ENCODE measurements around the gene PSMA5.

Gene PSMA5

DNA sequence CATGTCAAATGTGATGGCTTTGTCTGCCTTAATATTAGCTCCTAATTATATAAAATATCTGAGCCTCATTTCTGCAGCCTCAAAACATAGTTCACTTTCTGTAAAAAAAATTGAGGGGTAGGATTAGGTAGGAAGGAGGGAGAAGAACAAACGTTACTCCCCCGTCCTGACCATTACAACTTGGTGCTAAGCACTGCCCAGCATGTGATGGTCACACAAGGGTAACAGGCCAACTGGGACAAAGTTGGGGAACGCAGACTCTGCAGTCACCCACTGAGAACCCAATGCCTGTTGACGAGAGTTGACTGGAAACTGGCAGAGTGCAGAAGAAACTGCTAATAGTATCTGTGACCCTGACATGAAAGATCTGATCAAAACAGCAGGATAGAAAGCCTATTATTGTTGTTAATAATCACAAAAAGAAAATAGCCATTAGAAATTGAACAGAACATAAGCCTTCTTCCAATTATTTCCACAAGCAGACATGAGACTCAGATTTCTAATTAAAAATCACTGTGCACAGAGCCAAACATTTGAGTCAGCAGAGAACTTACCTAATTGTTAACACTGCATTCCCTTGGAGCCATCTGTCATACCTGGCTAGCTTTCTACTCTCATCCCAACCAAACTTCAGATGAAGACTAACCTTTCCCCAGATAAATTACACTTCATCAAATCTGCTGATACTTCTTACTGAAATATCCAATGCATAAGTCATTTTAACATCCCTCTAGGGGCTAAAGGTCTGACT lies 34.0 kb downstream of the PSMA5 start (continued):
- TF ChIP-seq ZSCAN16 (tag by site-specific recombination; IDR thresholded peaks at IDR 0.05) (no peak), ZBTB20 (tag by site-specific recombination; IDR thresholded peaks at IDR 0.05) (no peak), ZNF37A (tag by site-specific recombination; IDR thresholded peaks at IDR 0.05) (no peak), ZNF114 (tag by site-specific recombination; IDR thresholded peaks at IDR 0.05) (no peak), ZNF664 (tag by site-specific recombination; IDR thresholded peaks at IDR 0.05) (no peak), IKZF3 (tag by site-specific recombination; IDR thresholded peaks at IDR 0.05) (no peak), ZNF239 (tag by site-specific recombination; IDR thresholded peaks at IDR 0.05) (no peak)
- TF ChIP-seq, protein P1, sequence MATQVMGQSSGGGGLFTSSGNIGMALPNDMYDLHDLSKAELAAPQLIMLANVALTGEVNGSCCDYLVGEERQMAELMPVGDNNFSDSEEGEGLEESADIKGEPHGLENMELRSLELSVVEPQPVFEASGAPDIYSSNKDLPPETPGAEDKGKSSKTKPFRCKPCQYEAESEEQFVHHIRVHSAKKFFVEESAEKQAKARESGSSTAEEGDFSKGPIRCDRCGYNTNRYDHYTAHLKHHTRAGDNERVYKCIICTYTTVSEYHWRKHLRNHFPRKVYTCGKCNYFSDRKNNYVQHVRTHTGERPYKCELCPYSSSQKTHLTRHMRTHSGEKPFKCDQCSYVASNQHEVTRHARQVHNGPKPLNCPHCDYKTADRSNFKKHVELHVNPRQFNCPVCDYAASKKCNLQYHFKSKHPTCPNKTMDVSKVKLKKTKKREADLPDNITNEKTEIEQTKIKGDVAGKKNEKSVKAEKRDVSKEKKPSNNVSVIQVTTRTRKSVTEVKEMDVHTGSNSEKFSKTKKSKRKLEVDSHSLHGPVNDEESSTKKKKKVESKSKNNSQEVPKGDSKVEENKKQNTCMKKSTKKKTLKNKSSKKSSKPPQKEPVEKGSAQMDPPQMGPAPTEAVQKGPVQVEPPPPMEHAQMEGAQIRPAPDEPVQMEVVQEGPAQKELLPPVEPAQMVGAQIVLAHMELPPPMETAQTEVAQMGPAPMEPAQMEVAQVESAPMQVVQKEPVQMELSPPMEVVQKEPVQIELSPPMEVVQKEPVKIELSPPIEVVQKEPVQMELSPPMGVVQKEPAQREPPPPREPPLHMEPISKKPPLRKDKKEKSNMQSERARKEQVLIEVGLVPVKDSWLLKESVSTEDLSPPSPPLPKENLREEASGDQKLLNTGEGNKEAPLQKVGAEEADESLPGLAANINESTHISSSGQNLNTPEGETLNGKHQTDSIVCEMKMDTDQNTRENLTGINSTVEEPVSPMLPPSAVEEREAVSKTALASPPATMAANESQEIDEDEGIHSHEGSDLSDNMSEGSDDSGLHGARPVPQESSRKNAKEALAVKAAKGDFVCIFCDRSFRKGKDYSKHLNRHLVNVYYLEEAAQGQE (tag by site-specific recombination; IDR thresholded peaks at IDR 0.05): no peak
- TF ChIP-seq, protein P2, sequence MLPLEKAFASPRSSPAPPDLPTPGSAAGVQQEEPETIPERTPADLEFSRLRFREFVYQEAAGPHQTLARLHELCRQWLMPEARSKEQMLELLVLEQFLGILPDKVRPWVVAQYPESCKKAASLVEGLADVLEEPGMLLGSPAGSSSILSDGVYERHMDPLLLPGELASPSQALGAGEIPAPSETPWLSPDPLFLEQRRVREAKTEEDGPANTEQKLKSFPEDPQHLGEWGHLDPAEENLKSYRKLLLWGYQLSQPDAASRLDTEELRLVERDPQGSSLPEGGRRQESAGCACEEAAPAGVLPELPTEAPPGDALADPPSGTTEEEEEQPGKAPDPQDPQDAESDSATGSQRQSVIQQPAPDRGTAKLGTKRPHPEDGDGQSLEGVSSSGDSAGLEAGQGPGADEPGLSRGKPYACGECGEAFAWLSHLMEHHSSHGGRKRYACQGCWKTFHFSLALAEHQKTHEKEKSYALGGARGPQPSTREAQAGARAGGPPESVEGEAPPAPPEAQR (tag by site-specific recombination; IDR thresholded peaks at IDR 0.05): no peak
- TF ChIP-seq, protein P3, sequence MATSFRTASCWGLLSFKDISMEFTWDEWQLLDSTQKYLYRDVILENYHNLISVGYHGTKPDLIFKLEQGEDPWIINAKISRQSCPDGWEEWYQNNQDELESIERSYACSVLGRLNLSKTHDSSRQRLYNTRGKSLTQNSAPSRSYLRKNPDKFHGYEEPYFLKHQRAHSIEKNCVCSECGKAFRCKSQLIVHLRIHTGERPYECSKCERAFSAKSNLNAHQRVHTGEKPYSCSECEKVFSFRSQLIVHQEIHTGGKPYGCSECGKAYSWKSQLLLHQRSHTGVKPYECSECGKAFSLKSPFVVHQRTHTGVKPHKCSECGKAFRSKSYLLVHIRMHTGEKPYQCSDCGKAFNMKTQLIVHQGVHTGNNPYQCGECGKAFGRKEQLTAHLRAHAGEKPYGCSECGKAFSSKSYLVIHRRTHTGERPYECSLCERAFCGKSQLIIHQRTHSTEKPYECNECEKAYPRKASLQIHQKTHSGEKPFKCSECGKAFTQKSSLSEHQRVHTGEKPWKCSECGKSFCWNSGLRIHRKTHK (tag by site-specific recombination; IDR thresholded peaks at IDR 0.05): no peak

DNA sequence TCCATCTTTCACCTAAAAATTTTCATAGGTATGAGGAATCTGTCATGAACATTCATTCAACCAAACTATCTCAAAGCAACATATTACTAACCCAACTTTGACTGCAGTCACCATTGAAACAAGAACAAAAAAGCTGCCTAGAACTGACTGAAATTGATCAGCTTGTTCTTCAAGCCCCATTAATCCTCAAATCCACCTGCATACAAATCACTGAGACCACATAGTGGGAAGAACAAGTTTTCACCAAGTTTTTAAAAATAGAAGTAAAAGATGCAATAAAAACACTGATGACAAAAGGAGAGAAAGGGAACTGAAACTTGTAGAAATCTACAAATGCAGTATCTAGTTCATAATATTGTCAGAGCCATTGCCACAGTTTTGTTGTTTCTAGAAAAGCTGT lies 34.6 kb downstream of the PSMA5 start:
- H3K4me1 ChIP-seq (ENCODE audit: control insufficient read depth, insufficient read depth, low read length): peaks cover 14% of the 10 kb centered on the region
- ChIA-PET CTCF (interaction anchor here (0.7 to 4.7 kb wide), 3 partner anchors 8 to 114 kb away, joined by 4 to 23 read pairs (median 7); no protein-coding TSS in a partner anchor), POLR2A (no interaction called here)
- H3K9me3 ChIP-seq (ENCODE audit: control insufficient read depth, insufficient read depth, low read depth, low read length): no peaks in the 10 kb centered on the region
- no peak overlapping the region for H3K27ac ChIP-seq (ENCODE audit: extremely low read depth, low read depth, low read length)
- no peak overlapping the region for H3K4me3 ChIP-seq (ENCODE audit: low read depth, low read length)
- no peak for TF ChIP-seq ZNF530 (tag by site-specific recombination; IDR thresholded peaks at IDR 0.05; ENCODE audit: low read depth)
- TF ChIP-seq, protein P4, sequence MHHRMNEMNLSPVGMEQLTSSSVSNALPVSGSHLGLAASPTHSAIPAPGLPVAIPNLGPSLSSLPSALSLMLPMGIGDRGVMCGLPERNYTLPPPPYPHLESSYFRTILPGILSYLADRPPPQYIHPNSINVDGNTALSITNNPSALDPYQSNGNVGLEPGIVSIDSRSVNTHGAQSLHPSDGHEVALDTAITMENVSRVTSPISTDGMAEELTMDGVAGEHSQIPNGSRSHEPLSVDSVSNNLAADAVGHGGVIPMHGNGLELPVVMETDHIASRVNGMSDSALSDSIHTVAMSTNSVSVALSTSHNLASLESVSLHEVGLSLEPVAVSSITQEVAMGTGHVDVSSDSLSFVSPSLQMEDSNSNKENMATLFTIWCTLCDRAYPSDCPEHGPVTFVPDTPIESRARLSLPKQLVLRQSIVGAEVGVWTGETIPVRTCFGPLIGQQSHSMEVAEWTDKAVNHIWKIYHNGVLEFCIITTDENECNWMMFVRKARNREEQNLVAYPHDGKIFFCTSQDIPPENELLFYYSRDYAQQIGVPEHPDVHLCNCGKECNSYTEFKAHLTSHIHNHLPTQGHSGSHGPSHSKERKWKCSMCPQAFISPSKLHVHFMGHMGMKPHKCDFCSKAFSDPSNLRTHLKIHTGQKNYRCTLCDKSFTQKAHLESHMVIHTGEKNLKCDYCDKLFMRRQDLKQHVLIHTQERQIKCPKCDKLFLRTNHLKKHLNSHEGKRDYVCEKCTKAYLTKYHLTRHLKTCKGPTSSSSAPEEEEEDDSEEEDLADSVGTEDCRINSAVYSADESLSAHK (tag by site-specific recombination; IDR thresholded peaks at IDR 0.05): no peak
- TF ChIP-seq ZNF544 (tag by site-specific recombination; IDR thresholded peaks at IDR 0.05): no peak
- no peak for TF ChIP-seq IKZF3 (tag by site-specific recombination; IDR thresholded peaks at IDR 0.05)
- TF ChIP-seq ZIC2 (tag by site-specific recombination; IDR thresholded peaks at IDR 0.05): no peak
- TF ChIP-seq, protein P5, sequence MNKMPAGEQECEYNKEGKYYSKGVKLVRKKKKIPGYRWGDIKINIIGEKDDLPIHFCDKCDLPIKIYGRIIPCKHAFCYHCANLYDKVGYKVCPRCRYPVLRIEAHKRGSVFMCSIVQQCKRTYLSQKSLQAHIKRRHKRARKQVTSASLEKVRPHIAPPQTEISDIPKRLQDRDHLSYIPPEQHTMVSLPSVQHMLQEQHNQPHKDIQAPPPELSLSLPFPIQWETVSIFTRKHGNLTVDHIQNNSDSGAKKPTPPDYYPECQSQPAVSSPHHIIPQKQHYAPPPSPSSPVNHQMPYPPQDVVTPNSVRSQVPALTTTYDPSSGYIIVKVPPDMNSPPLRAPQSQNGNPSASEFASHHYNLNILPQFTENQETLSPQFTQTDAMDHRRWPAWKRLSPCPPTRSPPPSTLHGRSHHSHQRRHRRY (tag by site-specific recombination; IDR thresholded peaks at IDR 0.05): no peak
- TF ChIP-seq ZNF37A (tag by site-specific recombination; IDR thresholded peaks at IDR 0.05): no peak
- no peak for TF ChIP-seq ZFHX2 (tag by site-specific recombination; conservative IDR thresholded peaks at IDR 0.05)
- TF ChIP-seq, protein P6, sequence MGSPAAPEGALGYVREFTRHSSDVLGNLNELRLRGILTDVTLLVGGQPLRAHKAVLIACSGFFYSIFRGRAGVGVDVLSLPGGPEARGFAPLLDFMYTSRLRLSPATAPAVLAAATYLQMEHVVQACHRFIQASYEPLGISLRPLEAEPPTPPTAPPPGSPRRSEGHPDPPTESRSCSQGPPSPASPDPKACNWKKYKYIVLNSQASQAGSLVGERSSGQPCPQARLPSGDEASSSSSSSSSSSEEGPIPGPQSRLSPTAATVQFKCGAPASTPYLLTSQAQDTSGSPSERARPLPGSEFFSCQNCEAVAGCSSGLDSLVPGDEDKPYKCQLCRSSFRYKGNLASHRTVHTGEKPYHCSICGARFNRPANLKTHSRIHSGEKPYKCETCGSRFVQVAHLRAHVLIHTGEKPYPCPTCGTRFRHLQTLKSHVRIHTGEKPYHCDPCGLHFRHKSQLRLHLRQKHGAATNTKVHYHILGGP (tag by site-specific recombination; IDR thresholded peaks at IDR 0.05): no peak
- TF ChIP-seq, protein P7, sequence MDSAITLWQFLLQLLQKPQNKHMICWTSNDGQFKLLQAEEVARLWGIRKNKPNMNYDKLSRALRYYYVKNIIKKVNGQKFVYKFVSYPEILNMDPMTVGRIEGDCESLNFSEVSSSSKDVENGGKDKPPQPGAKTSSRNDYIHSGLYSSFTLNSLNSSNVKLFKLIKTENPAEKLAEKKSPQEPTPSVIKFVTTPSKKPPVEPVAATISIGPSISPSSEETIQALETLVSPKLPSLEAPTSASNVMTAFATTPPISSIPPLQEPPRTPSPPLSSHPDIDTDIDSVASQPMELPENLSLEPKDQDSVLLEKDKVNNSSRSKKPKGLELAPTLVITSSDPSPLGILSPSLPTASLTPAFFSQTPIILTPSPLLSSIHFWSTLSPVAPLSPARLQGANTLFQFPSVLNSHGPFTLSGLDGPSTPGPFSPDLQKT (IDR thresholded peaks at IDR 0.05; ENCODE audit: borderline replicate concordance, low read depth, low read length): no peak
- TF ChIP-seq, protein P8, sequence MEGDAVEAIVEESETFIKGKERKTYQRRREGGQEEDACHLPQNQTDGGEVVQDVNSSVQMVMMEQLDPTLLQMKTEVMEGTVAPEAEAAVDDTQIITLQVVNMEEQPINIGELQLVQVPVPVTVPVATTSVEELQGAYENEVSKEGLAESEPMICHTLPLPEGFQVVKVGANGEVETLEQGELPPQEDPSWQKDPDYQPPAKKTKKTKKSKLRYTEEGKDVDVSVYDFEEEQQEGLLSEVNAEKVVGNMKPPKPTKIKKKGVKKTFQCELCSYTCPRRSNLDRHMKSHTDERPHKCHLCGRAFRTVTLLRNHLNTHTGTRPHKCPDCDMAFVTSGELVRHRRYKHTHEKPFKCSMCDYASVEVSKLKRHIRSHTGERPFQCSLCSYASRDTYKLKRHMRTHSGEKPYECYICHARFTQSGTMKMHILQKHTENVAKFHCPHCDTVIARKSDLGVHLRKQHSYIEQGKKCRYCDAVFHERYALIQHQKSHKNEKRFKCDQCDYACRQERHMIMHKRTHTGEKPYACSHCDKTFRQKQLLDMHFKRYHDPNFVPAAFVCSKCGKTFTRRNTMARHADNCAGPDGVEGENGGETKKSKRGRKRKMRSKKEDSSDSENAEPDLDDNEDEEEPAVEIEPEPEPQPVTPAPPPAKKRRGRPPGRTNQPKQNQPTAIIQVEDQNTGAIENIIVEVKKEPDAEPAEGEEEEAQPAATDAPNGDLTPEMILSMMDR (tag by site-specific recombination; IDR thresholded peaks at IDR 0.05): no peak
- TF ChIP-seq ZBTB1 (tag by site-specific recombination; IDR thresholded peaks at IDR 0.05): no peak
- TF ChIP-seq ZNF747 (tag by site-specific recombination; IDR thresholded peaks at IDR 0.05): no peak
- TF ChIP-seq ZNF114 (tag by site-specific recombination; IDR thresholded peaks at IDR 0.05): no peak
- peaks cover 0 to 4% of the 10 kb centered on the region in 2 experiments; a peak in 1 of 3 replicates for H3K36me3 ChIP-seq (ENCODE audit: control insufficient read depth in 2 of 2, insufficient read depth in 1 of 2, low read length in 2 of 2)

Measured in HEK293 (cell line).